LHCN-M2 (cell line): ENCODE measurements around the gene CSTF2. TPM values are rescaled to one million over a fixed set of nuclear protein-coding genes. Genes with fewer than 3 reads are reported as not detected.

Source experiments
- DNase-seq: peaks from one replicate; pipeline ENCODE4 v3.0.0-alpha.2; 2012; ENCODE audit warnings: low read depth
- total RNA-seq: library from RNA; depleted of rRNA; stranded (reverse); fragments of >200 nt; gene quantifications from 2 replicates; pipeline ENCODE4 v1.2.3, GENCODE V29; 2014; rRNA removed

CSTF2 gene
- total RNA-seq, 1 experiment from 2014 or later = 29.4 TPM

GRCh38 chrX:100870527-100870926 is 50.3 kb downstream of the CSTF2 start:
- DNase-seq = no peak

DNA sequence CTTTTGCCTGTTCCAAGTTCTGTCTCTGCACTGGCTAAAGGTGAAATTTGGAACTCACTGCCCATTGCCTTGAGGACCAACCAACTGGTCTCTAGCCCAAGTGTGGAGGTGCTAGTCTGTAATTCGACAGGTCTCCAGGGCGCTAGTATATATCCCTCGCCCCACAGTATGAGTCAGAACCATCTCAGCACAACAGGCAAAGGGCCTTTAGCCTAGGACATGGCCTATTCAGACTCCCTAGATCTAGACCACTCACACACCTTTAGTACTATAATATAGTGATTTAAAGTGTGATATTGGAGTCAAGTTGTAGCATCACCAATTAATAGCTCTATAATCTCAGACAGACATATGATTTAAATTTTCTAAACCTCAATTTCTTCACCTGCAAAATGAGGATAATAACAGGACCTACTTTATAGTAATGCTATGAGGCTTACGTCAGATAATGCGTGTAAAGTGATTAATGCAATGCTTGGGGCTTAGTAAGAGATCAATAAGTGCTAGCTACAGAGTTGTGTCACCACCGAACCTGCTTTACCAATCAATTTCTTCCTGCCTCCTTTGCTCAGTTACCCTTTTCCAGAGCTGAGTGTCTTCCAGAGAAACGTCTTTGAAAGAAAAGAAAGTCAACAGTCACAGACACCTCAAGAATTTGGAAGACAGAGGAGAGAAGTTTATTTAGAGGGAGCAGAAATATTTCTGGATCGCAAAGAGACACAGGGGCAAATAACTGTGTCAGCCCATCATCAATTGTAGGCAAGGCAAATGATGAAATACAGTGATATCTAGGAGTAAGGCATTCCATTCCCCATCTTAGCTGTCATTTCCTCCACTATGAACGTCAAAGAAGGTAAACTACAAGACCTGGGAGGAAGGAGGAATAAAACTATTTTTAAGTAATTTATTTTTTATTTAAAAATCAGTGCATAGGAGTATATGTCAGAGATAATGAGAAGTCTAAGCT is 51.7 kb downstream of the CSTF2 start:
- DNase-seq = no peak

DNA sequence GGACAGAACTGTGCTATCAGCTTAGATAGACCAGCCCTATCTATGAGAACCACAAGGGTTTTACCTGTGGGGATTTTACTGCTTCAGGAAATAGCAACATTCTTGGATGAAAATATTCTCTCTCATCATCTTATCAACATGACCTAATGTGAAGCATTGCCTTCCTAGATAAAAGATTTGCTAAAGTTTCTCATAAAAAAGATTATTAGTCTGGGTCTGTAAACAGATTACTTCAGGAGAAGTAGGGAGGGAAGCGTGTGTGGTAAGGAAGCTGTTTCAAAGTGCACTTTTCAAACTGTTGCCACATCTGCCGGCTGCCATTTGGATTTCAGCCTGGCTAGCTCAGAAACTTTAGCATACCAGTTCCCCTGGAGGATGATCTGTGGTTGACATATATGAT is 54.1 kb downstream of the CSTF2 start, which contains the start of gene NOX1:
Gene NOX1, minus strand, starts transcription at position 35 of the 400 bp plus-strand sequence. CDS start 220 bp downstream, outside the sequence.
- no peak for DNase-seq

- no peak for DNase-seq
Measured at GRCh38 chrX:100880368-100880767, 60.2 kb downstream of the CSTF2 start.

DNA sequence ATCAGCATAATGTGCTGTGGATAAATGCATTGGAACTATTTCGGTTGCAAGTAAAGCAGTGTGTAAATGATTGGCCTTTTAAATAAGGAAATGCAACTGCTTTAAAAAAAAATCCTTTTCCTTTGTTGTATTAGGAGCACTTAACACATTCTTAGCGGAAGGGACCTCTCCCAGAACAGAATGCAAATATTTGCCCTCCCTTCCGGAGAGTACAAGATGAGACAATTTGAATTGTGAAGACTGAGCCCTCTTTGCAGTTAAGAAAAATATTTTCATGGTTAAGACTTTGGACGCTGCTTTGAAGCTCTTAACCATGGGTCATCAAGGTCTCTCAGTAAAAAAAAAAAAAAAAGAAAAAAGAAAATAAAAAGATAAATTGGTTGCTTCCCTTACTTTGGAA is 63.5 kb downstream of the CSTF2 start:
- DNase-seq = no peak

Other genes with a start within 250 kb of the CSTF2 start
- gene TNMD, start 235.5 kb upstream of the CSTF2 start, total RNA-seq = not detected in 2 replicates
- 23.5 and 27.3 TPM in 2 replicates for gene TSPAN6, start 183.6 kb upstream of the CSTF2 start, total RNA-seq
- gene SRPX2, start 176.2 kb upstream of the CSTF2 start, total RNA-seq = 62.8 and 74.5 TPM in 2 replicates
- 2.7 and 3.2 TPM in 2 replicates for gene SYTL4, start 88.3 kb upstream of the CSTF2 start, total RNA-seq
- not detected in 2 replicates for gene NOX1, start 54.0 kb downstream of the CSTF2 start, total RNA-seq
- gene XKRX, start 108.5 kb downstream of the CSTF2 start, total RNA-seq = 0.06 and 0.11 TPM in 2 replicates
- gene ARL13A, start 149.3 kb downstream of the CSTF2 start, total RNA-seq = not detected in 2 replicates
- gene TRMT2B, start 231.7 kb downstream of the CSTF2 start, total RNA-seq = 15.6 and 15.9 TPM in 2 replicates